NAMALWA (cell line): ENCODE data around the gene FAM50A.
"Not testable (repeated sequence)": the region's sequence is repeated elsewhere in the genome, so short reads cannot be mapped to it uniquely, and the experiment has no call there.

ENCODE experiments used
- DNase-seq: peaks from one replicate; pipeline ENCODE4 v3.0.0-alpha.2; 2015; ENCODE audit warnings: low spot score

FAM50A gene

DNA sequence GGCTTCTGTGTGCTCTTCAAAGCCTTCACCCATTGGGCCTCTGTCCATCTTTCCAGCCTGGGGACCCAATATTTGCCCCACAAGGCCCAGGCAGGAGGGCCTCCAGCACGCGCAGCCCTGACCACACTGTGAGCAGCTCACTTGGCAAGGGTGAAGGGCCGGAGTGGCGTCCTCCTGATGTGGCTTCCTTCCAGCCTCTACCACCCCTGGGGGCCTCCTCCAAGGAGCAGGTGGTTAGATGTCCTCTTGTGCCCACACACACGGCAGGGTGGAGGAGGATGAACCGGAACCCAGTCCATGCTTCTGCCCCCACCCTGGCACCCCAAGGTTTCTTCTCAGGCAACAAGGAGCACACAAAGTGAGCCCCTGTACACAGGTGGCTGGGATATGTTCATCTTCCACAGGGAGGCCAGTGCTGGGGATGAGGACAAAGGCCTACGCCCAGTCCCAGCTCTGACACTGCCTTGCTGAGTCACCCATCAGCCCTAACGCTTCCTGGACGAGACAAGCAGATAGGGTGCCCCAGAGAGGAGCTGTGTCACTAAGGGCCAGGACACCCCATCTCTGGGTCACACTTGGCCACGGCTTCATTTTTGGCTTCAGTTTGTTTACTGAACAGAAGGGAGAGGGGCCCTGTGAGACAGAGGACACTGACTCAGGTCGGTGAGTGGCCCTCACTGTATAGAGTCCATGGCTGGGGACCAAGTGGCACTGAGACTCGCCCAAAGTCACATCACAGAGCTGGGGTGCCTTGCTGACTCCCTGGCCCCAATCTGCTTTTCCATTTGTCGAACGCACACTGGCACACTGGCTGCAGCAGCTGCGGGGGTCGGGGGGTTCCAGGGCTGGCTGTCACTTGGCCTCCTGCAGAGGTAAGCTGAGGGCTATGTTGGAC lies 40.6 kb downstream of the FAM50A start:
- DNase-seq, result no peak

DNA sequence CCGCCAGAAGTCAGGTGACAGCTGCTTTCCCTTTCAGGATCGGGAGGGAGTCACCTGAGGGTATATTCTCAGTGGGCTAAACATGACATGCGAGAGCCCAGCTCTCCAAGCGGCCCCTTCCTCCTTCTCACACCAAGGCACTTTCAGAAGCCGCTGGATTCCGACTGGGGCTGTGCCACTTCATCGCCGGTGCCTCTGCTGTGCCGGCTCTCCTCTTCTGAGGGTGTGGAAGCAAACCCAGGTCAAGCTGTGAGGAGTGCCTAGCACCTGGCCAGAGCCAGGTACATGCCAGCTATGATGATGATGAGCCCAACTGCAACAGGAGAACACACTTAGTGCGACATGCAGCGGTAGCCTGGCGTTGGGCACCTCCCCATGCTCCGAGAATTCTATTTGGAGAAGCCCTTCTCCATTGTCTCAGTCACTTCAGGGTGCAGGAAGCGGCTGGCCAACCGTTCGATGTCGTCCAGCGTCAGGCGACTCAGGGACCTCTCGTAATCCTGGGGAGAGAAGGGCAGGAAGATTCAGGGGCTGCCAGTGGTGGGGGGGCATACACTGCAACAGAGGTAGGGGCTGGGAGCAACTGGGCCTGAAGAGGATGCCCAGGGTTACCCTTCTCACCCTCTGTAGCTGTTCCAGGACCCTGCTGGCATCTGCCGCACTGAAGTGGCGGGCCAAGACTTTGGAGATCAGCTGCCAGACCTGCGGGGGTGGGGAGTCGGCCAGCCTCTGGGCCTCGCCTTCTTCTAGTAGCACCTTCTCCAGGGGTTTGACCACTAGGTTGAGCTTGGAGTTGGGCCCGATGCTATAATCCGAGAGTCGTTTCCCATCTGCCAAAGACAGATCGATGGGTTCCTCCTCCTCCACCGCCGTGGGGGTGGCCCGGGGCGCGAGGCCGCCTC lies 41.5 kb downstream of the FAM50A start:
- no peak for DNase-seq

GRCh38 chrX:154486052-154486395 lies 42.1 kb downstream of the FAM50A start:
- peak; percentile 37 for DNase-seq

- DNase-seq, result peak; percentile 42
Measured at GRCh38 chrX:154486396-154487207, 42.7 kb downstream of the FAM50A start, which contains the start of gene UBL4A. Gene UBL4A, minus strand, starts transcription at chrX:154486615. Its CDS starts 31 bp downstream, at chrX:154486584.

DNA sequence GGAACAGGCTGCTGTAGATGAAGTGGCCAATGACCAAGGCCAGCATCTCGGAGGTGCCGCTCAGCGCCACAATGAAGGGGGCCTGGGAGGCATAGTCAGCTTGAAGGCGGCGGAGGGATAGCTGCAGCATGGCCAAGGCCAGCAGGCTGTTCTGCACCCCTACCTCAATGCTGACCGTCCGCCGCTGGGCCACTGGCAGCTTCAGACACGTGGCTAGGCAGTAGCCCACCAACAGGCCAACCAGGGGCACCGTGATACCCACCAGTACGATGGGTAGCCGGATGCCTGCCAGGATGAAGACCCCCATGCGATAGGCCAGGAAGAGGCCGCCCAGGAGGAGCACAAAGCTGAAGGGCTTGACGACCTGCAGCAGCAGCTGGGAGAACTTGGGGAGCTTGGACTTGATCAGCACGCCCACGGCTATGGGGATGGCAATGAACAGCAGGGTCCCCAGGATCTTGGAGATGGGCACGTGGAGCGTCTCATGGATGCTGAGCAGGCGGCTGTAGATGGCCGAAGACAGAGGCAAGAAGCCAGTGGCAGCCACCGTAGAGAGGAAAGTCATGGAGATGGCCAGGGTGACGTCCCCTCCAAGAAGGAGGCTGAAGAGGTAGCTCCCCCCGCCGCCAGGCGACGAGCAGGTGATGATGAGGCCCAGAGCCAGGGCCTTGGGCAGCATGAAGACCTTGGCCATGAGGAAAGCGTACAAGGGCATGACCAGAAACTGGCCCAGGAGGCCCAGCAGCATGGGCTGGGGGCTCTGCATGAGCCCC lies 43.8 kb downstream of the FAM50A start:
- no peak for DNase-seq

- DNase-seq, result no peak
Measured at GRCh38 chrX:154488336-154489075, 44.6 kb downstream of the FAM50A start.

DNA sequence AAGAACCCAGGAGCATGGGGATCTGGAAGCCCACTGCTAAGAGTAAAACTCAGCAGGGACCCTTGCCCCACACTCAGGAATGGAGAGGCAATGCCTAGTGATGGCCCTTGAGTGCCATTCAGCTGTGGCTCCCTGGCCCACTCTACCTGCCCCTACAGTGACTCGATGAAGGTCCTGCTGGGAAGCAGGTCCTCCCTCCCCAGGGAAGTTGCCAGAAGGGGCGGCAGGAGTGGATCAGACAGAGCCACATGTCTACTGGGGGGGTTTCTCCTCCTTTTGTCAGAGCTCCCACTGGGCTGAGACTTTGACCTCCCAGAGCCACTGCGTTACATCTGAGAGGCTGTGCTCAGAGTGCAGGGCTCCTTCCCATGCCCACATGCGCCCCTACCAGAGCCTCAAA lies 45.2 kb downstream of the FAM50A start:
- DNase-seq, result no peak

GRCh38 chrX:154490021-154490413 lies 46.1 kb downstream of the FAM50A start:
- DNase-seq, result peak; percentile 31

- peak; percentile 93 for DNase-seq
Measured at GRCh38 chrX:154490414-154491083, 46.6 kb downstream of the FAM50A start, which contains the start of gene SLC10A3. Gene SLC10A3, minus strand, starts transcription at chrX:154490629. Its CDS starts 1,689 bp downstream, at chrX:154488940.

DNA sequence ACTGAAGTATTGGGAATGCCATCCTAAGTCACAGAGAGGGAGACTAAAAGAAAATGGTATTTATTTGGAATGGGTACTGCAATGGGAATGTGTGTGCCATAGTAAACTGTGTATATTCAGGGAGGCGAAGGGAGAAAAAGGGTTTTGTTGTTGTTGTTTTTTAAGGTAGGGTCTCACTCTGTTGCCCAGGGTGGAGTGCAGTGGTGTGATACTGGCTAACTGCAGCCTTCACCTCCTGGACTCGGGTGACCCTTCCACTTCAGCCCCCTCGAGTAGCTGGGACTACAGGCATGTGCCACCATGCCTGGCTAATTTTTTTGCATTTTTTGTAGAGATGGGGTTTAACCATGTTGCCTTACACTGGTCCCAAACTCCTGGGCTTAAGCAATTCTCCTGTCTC lies 50.8 kb downstream of the FAM50A start:
- DNase-seq, result no peak

DNA sequence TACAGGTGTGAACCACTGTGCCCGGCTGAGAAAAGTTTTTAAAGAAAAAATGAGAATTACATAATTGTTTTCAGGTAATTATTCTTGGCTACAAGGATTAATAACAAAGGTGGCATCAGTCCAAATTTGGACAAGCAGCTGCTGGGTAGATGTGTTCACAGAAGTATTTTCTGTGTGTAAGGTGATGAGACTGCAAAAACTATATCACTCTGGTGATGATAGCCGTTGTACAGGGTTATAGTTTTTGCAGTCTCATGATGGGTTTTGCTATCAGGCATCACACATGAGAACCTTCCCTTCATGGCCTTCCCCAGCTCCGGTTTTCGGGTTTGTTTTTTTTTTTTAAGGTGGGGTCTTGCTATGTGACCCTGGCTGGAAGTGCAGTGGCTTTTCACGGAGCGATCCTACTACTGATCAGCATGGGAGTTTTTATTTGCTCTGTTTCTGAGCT lies 51.6 kb downstream of the FAM50A start:
- DNase-seq, result no peak

DNA sequence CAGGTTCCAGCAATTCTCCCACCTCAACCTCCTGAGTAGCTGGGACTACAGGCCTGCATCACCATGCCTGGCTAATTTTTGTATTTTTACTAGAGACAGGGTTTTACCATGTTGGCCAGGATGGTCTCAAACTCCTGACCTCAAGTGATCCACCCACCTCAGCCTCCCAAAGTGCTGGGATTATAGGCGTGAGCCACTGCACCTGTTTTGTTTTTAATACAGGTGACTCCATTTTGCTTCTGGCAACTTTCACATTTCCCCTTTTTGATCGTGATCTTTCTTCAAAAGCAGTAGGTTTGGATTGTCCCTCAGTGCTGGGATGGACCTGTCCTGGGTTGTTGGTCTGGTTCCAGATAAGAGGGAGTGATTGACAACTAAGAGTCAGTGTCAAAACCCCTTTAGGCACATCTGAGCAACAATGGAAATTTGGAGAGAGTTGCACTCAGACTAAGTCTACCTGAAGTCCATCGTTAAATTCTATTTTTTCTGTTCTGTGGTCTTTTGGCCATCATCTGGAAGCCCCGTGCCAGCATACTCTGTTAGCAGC lies 52.7 kb downstream of the FAM50A start:
- DNase-seq, result not testable (repeated sequence)
